ENCODE measurements around the gene RNASE4. TPM values are rescaled to one million over a fixed set of nuclear protein-coding genes. Genes with fewer than 3 reads are reported as not detected.

The RNASE4 gene
- total and polyA plus RNA-seq, 10 of the 15 experiments (the other 5 are each of a cell fraction or from before 2014, with no cell fraction given) = 0.87 to 2.6 (median 1.3) TPM

- TF ChIP-seq, protein P1, sequence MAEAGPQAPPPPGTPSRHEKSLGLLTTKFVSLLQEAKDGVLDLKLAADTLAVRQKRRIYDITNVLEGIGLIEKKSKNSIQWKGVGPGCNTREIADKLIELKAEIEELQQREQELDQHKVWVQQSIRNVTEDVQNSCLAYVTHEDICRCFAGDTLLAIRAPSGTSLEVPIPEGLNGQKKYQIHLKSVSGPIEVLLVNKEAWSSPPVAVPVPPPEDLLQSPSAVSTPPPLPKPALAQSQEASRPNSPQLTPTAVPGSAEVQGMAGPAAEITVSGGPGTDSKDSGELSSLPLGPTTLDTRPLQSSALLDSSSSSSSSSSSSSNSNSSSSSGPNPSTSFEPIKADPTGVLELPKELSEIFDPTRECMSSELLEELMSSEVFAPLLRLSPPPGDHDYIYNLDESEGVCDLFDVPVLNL (IDR thresholded peaks at IDR 0.05; ENCODE audit: low read depth, low read length) = no peak
- TF ChIP-seq MTA3 (IDR thresholded peaks at IDR 0.05; ENCODE audit: borderline replicate concordance, low read length) (no peak), NR2C1 (IDR thresholded peaks at IDR 0.05) (no peak), MEF2A (IDR thresholded peaks at IDR 0.05; ENCODE audit: insufficient read depth, low read depth, low read length) (no peak), CBFB (IDR thresholded peaks at IDR 0.05; ENCODE audit: low read depth) (no peak), CBX5 (IDR thresholded peaks at IDR 0.05; ENCODE audit: low read depth) (no peak), MAX (IDR thresholded peaks at IDR 0.05; ENCODE audit: low read depth, low read length) (no peak), CBX3 (IDR thresholded peaks at IDR 0.05; ENCODE audit: borderline replicate concordance, low read depth) (no peak), PAX8 (IDR thresholded peaks at IDR 0.05) (no peak), CTCF (IDR thresholded peaks at IDR 0.05 in 2 of 3, conservative IDR thresholded peaks at IDR 0.05 in 1 of 3; ENCODE audit: control insufficient read depth in 2 of 3, extremely low read depth in 1 of 3, insufficient read depth in 1 of 3, low read depth in 3 of 3, low read length in 3 of 3) (no peak), NFIC (IDR thresholded peaks at IDR 0.05; ENCODE audit: low read depth, low read length) (no peak), FOS (IDR thresholded peaks at IDR 0.05; ENCODE audit: borderline replicate concordance, extremely low read depth, insufficient read length) (peak; percentile 15), ZBTB33 (IDR thresholded peaks at IDR 0.05) (no peak), RCOR1 (conservative IDR thresholded peaks at IDR 0.05; ENCODE audit: low read depth, low read length) (no peak), CHD2 (IDR thresholded peaks at IDR 0.05; ENCODE audit: borderline replicate concordance, low read depth, low read length) (no peak), SIX5 (IDR thresholded peaks at IDR 0.05; ENCODE audit: low read depth, low read length, severe bottlenecking) (no peak), HDGF (IDR thresholded peaks at IDR 0.05) (no peak), NFXL1 (IDR thresholded peaks at IDR 0.05; ENCODE audit: borderline replicate concordance) (no peak), FOXM1 (IDR thresholded peaks at IDR 0.05; ENCODE audit: low read depth, low read length) (no peak)
- TF ChIP-seq, protein P2, sequence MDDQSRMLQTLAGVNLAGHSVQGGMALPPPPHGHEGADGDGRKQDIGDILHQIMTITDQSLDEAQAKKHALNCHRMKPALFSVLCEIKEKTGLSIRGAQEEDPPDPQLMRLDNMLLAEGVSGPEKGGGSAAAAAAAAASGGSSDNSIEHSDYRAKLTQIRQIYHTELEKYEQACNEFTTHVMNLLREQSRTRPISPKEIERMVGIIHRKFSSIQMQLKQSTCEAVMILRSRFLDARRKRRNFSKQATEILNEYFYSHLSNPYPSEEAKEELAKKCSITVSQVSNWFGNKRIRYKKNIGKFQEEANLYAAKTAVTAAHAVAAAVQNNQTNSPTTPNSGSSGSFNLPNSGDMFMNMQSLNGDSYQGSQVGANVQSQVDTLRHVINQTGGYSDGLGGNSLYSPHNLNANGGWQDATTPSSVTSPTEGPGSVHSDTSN (IDR thresholded peaks at IDR 0.05; ENCODE audit: insufficient replicate concordance, low read depth, low read length) = no peak
- TF ChIP-seq, protein P3, sequence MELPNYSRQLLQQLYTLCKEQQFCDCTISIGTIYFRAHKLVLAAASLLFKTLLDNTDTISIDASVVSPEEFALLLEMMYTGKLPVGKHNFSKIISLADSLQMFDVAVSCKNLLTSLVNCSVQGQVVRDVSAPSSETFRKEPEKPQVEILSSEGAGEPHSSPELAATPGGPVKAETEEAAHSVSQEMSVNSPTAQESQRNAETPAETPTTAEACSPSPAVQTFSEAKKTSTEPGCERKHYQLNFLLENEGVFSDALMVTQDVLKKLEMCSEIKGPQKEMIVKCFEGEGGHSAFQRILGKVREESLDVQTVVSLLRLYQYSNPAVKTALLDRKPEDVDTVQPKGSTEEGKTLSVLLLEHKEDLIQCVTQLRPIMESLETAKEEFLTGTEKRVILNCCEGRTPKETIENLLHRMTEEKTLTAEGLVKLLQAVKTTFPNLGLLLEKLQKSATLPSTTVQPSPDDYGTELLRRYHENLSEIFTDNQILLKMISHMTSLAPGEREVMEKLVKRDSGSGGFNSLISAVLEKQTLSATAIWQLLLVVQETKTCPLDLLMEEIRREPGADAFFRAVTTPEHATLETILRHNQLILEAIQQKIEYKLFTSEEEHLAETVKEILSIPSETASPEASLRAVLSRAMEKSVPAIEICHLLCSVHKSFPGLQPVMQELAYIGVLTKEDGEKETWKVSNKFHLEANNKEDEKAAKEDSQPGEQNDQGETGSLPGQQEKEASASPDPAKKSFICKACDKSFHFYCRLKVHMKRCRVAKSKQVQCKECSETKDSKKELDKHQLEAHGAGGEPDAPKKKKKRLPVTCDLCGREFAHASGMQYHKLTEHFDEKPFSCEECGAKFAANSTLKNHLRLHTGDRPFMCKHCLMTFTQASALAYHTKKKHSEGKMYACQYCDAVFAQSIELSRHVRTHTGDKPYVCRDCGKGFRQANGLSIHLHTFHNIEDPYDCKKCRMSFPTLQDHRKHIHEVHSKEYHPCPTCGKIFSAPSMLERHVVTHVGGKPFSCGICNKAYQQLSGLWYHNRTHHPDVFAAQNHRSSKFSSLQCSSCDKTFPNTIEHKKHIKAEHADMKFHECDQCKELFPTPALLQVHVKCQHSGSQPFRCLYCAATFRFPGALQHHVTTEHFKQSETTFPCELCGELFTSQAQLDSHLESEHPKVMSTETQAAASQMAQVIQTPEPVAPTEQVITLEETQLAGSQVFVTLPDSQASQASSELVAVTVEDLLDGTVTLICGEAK (IDR thresholded peaks at IDR 0.05; ENCODE audit: borderline replicate concordance) = no peak
Measured at GRCh38 chr14:20679907-20680306, 4.5 kb upstream of the RNASE4 start (continued).

All from GM12878 (cell line).